Measurements from ENCODE around the gene WDR70.

DNA sequence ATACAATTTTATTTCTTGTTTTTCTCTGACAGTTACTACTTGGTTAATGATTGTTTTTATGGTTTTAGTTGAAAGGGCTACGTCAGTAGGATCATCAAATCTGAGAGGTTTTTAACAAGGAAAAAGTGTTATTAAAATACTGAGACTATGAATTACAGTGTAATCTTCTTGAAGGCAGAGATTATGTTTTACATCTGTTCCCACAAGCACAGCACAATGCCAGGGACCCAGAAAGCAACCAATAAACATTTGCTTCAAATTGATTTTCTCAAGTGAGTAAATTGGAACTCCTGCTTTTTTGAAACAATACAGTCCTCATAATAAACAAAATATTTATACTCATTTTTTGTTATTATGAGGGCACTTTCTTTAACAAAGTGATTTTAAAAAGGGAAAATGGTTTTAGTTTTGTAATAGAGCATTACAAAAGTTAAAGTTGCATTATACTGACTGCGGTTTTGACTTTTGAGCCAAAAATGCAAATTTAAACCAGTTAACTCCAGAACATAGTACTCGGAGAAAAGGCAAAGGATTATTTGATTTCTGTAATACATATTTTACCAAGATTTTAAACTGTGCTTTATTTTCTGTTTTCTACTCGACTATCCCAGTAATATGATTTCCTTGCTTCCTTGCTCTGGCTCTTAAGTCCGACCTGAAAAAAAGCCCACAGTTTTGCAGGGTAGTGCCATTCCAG is 283.8 kb downstream of the WDR70 start:
- TF ChIP-seq CTCF (IDR thresholded peaks at IDR 0.05) = no peak
- no peak for TF ChIP-seq POLR2AphosphoS5 (IDR thresholded peaks at IDR 0.05)
- no peak for TF ChIP-seq EP300 (IDR thresholded peaks at IDR 0.05; ENCODE audit: low read depth)

Data from transverse colon (tissue), 4 donors.